Measurements from ENCODE around the gene VWDE. TPM values are rescaled to one million over a fixed set of nuclear protein-coding genes. Genes with fewer than 3 reads are reported as not detected.
"Not testable (repeated sequence)": the region's sequence is repeated elsewhere in the genome, so short reads cannot be mapped to it uniquely, and the experiment has no call there.

VWDE gene
- polyA plus RNA-seq (2013, experiment 1 of 2), result not detected
- polyA plus RNA-seq (2013, experiment 2 of 2), result not detected

- Histone ChIP-seq H2AK5ac (ENCODE audit: low read length, severe bottlenecking) (no peak within 1 kb of the TSS), H3K79me1 (replicated peaks; ENCODE audit: low read length, poor library complexity, severe bottlenecking) (no peaks in the 10 kb centered on the region), H2BK12ac (ENCODE audit: low read length in 2 of 2) (no peak within 1 kb of the TSS), H3K9me3 (ENCODE audit: control insufficient read depth, low read length) (no peaks in the 10 kb centered on the region), H3K27me3 (ENCODE audit: control insufficient read depth in 1 of 2, insufficient read depth in 1 of 2, low read length in 2 of 2) (peaks cover 0 to 38% of the 10 kb centered on the region in 2 experiments), H3K27ac (ENCODE audit: low read length, poor library complexity, severe bottlenecking) (no peak within 1 kb of the TSS), H4K8ac (ENCODE audit: low read length) (no peak within 1 kb of the TSS), H3K4me1 (ENCODE audit: control insufficient read depth, insufficient read depth, low read depth, low read length) (peaks cover 3% of the 10 kb centered on the region), H3K4me3 (ENCODE audit: insufficient read depth in 1 of 2, low read depth in 1 of 2, low read length in 2 of 2) (peak within 1 kb of the TSS; percentile 57 to 77), H3K23ac (ENCODE audit: low read length in 2 of 2) (no peak within 1 kb of the TSS), H2BK120ac (ENCODE audit: low read depth, low read length) (no peak within 1 kb of the TSS), H2BK15ac (ENCODE audit: low read depth, poor library complexity, severe bottlenecking) (no peak within 1 kb of the TSS), H2AFZ (ENCODE audit: low read depth, low read length) (peak within 1 kb of the TSS; percentile 78), H3K4ac (ENCODE audit: low read depth in 1 of 2, low read length in 2 of 2) (no peak within 1 kb of the TSS), H3K18ac (ENCODE audit: low read depth in 1 of 2, low read length in 2 of 2) (no peak within 1 kb of the TSS), H3K36me3 (ENCODE audit: control insufficient read depth in 1 of 2, insufficient read depth in 2 of 2, low read depth in 1 of 2, low read length in 2 of 2) (no peaks in the 10 kb centered on the region), H3K4me2 (ENCODE audit: low read length, poor library complexity, severe bottlenecking) (peak within 1 kb of the TSS; percentile 88), H4K91ac (ENCODE audit: low read length) (no peak within 1 kb of the TSS), H2BK5ac (ENCODE audit: low read depth, low read length, poor library complexity, severe bottlenecking) (no peak within 1 kb of the TSS), H3K9ac (ENCODE audit: low read length) (peak within 1 kb of the TSS; percentile 19), H3K14ac (ENCODE audit: low read length in 2 of 2) (no peak within 1 kb of the TSS)
- DNase-seq, result peak; percentile 19
- WGBS, result 3% methylated on average over 51 of the region's 54 CpGs
Measured at GRCh38 chr7:12403287-12404181, at the start of gene VWDE. VWDE (minus strand) TSS chr7:12403865; CDS start chr7:12403716, 149 bp downstream.

DNA sequence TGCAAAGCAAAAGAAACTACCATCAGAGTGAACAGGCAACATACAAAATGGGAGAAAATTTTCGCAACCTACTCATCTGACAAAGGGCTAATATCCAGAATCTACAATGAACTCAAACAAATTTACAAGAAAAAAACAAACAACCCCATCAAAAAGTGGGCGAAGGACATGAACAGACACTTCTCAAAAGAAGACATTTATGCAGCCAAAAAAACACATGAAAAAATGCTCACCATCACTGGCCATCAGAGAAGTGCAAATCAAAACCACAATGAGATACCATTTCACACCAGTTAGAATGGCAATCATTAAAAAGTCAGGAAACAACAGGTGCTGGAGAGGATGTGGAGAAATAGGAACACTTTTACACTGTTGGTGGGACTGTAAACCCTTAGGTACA, 49.5 kb upstream of the VWDE start:
- H2BK15ac ChIP-seq (ENCODE audit: low read depth, poor library complexity, severe bottlenecking); H3K14ac ChIP-seq (ENCODE audit: low read length in 2 of 2); H3K79me1 ChIP-seq (replicated peaks; ENCODE audit: low read length, poor library complexity, severe bottlenecking); H3K27me3 ChIP-seq (ENCODE audit: control insufficient read depth in 1 of 2, insufficient read depth in 1 of 2, low read length in 2 of 2); H3K36me3 ChIP-seq (ENCODE audit: control insufficient read depth in 1 of 2, insufficient read depth in 2 of 2, low read depth in 1 of 2, low read length in 2 of 2); H2BK120ac ChIP-seq (ENCODE audit: low read depth, low read length); H2AFZ ChIP-seq (ENCODE audit: low read depth, low read length); H3K27ac ChIP-seq (ENCODE audit: low read length, poor library complexity, severe bottlenecking); DNase-seq; H3K9ac ChIP-seq (ENCODE audit: low read length); H3K9me3 ChIP-seq (ENCODE audit: control insufficient read depth, low read length); H2AK5ac ChIP-seq (ENCODE audit: low read length, severe bottlenecking); H3K4me3 ChIP-seq (ENCODE audit: insufficient read depth in 1 of 2, low read depth in 1 of 2, low read length in 2 of 2); H3K23ac ChIP-seq (ENCODE audit: low read length in 2 of 2); H3K4ac ChIP-seq (ENCODE audit: low read depth in 1 of 2, low read length in 2 of 2); H3K18ac ChIP-seq (ENCODE audit: low read depth in 1 of 2, low read length in 2 of 2); H3K4me1 ChIP-seq (ENCODE audit: control insufficient read depth, insufficient read depth, low read depth, low read length); H4K8ac ChIP-seq (ENCODE audit: low read length); H4K91ac ChIP-seq (ENCODE audit: low read length); H2BK12ac ChIP-seq (ENCODE audit: low read length in 2 of 2); H3K4me2 ChIP-seq (ENCODE audit: low read length, poor library complexity, severe bottlenecking); H2BK5ac ChIP-seq (ENCODE audit: low read depth, low read length, poor library complexity, severe bottlenecking): not testable (repeated sequence)
- no CpG with 5 or more reads among the region's 2 CpGs for WGBS

DNA sequence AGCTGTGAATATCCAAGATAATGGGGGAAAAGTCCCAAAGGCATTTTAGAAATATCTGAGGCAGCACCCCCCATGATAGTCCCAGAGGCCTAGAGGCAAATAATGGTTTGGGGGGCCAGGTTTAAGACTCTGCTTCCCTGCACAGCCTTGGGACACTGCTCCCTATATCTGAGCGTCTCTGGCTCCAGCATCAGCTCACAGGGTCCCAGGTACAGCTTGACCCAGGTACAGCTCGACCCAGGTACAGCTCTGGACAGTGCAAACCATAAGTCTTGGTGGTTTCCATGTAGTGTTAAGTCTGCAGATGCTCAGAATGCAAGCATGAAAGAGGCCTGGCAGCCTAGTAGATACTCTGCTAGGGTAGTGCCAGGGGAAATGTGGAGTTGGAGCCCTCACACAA, 47.0 kb upstream of the VWDE start:
- no peak overlapping the region for H3K18ac ChIP-seq (ENCODE audit: low read depth in 1 of 2, low read length in 2 of 2)
- no peak overlapping the region for H2BK12ac ChIP-seq (ENCODE audit: low read length in 2 of 2)
- no peak overlapping the region for H2AK5ac ChIP-seq (ENCODE audit: low read length, severe bottlenecking)
- no peak overlapping the region for H3K4ac ChIP-seq (ENCODE audit: low read depth in 1 of 2, low read length in 2 of 2)
- DNase-seq, result no peak
- 46% methylated on average over 2 of the region's 2 CpGs for WGBS
- H3K9me3 ChIP-seq (ENCODE audit: control insufficient read depth, low read length), result no peaks in the 10 kb centered on the region
- H3K4me1 ChIP-seq (ENCODE audit: control insufficient read depth, insufficient read depth, low read depth, low read length), result no peaks in the 10 kb centered on the region
- H3K14ac ChIP-seq (ENCODE audit: low read length in 2 of 2), result no peak overlapping the region
- no peak overlapping the region for H3K4me2 ChIP-seq (ENCODE audit: low read length, poor library complexity, severe bottlenecking)
- H2BK5ac ChIP-seq (ENCODE audit: low read depth, low read length, poor library complexity, severe bottlenecking), result no peak overlapping the region
- no peak overlapping the region for H2BK15ac ChIP-seq (ENCODE audit: low read depth, poor library complexity, severe bottlenecking)
- no peak overlapping the region for H4K91ac ChIP-seq (ENCODE audit: low read length)
- no peak overlapping the region for H3K23ac ChIP-seq (ENCODE audit: low read length in 2 of 2)
- H3K9ac ChIP-seq (ENCODE audit: low read length), result no peak overlapping the region
- no peak overlapping the region for H4K8ac ChIP-seq (ENCODE audit: low read length)
- no peak overlapping the region for H2BK120ac ChIP-seq (ENCODE audit: low read depth, low read length)
- no peak overlapping the region for H2AFZ ChIP-seq (ENCODE audit: low read depth, low read length)
- no peak overlapping the region for H3K27ac ChIP-seq (ENCODE audit: low read length, poor library complexity, severe bottlenecking)
- no peaks in the 10 kb centered on the region for H3K36me3 ChIP-seq (ENCODE audit: control insufficient read depth in 1 of 2, insufficient read depth in 2 of 2, low read depth in 1 of 2, low read length in 2 of 2)
- H3K27me3 ChIP-seq (ENCODE audit: control insufficient read depth in 1 of 2, insufficient read depth in 1 of 2, low read length in 2 of 2), result peaks cover 0 to 9% of the 10 kb centered on the region in 2 experiments
- no peaks in the 10 kb centered on the region for H3K79me1 ChIP-seq (replicated peaks; ENCODE audit: low read length, poor library complexity, severe bottlenecking)
- H3K4me3 ChIP-seq (ENCODE audit: insufficient read depth in 1 of 2, low read depth in 1 of 2, low read length in 2 of 2), result no peak overlapping the region

- H3K4me1 ChIP-seq (ENCODE audit: control insufficient read depth, insufficient read depth, low read depth, low read length), result no peaks in the 10 kb centered on the region
- no peak overlapping the region for H3K27ac ChIP-seq (ENCODE audit: low read length, poor library complexity, severe bottlenecking)
- H4K8ac ChIP-seq (ENCODE audit: low read length), result no peak overlapping the region
- DNase-seq, result no peak
- no peak overlapping the region for H2BK5ac ChIP-seq (ENCODE audit: low read depth, low read length, poor library complexity, severe bottlenecking)
- H3K9me3 ChIP-seq (ENCODE audit: control insufficient read depth, low read length), result no peaks in the 10 kb centered on the region
- H3K18ac ChIP-seq (ENCODE audit: low read depth in 1 of 2, low read length in 2 of 2), result no peak overlapping the region
- 85% methylated on average over 3 of the region's 3 CpGs for WGBS
- H3K79me1 ChIP-seq (replicated peaks; ENCODE audit: low read length, poor library complexity, severe bottlenecking), result no peaks in the 10 kb centered on the region
- H3K36me3 ChIP-seq (ENCODE audit: control insufficient read depth in 1 of 2, insufficient read depth in 2 of 2, low read depth in 1 of 2, low read length in 2 of 2), result no peaks in the 10 kb centered on the region
- H3K4me3 ChIP-seq (ENCODE audit: insufficient read depth in 1 of 2, low read depth in 1 of 2, low read length in 2 of 2), result no peak overlapping the region
- no peak overlapping the region for H3K4me2 ChIP-seq (ENCODE audit: low read length, poor library complexity, severe bottlenecking)
- H3K14ac ChIP-seq (ENCODE audit: low read length in 2 of 2), result no peak overlapping the region
- no peak overlapping the region for H3K4ac ChIP-seq (ENCODE audit: low read depth in 1 of 2, low read length in 2 of 2)
- H3K23ac ChIP-seq (ENCODE audit: low read length in 2 of 2), result no peak overlapping the region
- H2AFZ ChIP-seq (ENCODE audit: low read depth, low read length), result no peak overlapping the region
- H2AK5ac ChIP-seq (ENCODE audit: low read length, severe bottlenecking), result no peak overlapping the region
- H4K91ac ChIP-seq (ENCODE audit: low read length), result no peak overlapping the region
- no peak overlapping the region for H2BK12ac ChIP-seq (ENCODE audit: low read length in 2 of 2)
- H3K9ac ChIP-seq (ENCODE audit: low read length), result no peak overlapping the region
- no peak overlapping the region for H2BK120ac ChIP-seq (ENCODE audit: low read depth, low read length)
- peaks cover 0 to 6% of the 10 kb centered on the region in 2 experiments for H3K27me3 ChIP-seq (ENCODE audit: control insufficient read depth in 1 of 2, insufficient read depth in 1 of 2, low read length in 2 of 2)
- H2BK15ac ChIP-seq (ENCODE audit: low read depth, poor library complexity, severe bottlenecking), result no peak overlapping the region
Measured at GRCh38 chr7:12444785-12445184, 41.1 kb upstream of the VWDE start.
